ENCODE data around the gene MTHFD1L.
"Not testable (repeated sequence)": the region's sequence is repeated elsewhere in the genome, so short reads cannot be mapped to it uniquely, and the experiment has no call there.

The MTHFD1L gene

GRCh38 chr6:151021896-151022295, 156.4 kb downstream of the MTHFD1L start:
- DNase-seq = no peak

- DNase-seq = no peak
Observed at GRCh38 chr6:151022492-151022891, 157.0 kb downstream of the MTHFD1L start.

GRCh38 chr6:151023342-151023741, 157.8 kb downstream of the MTHFD1L start:
- DNase-seq = no peak

GRCh38 chr6:151024597-151024996, 159.1 kb downstream of the MTHFD1L start:
- DNase-seq = no peak

GRCh38 chr6:151025076-151025475, 159.6 kb downstream of the MTHFD1L start:
- no peak for DNase-seq

GRCh38 chr6:151026041-151026663, 160.7 kb downstream of the MTHFD1L start:
- DNase-seq = no peak

GRCh38 chr6:151027295-151027747, 161.8 kb downstream of the MTHFD1L start:
- DNase-seq = no peak

- no peak for DNase-seq
Observed at GRCh38 chr6:151027936-151028838, 162.7 kb downstream of the MTHFD1L start.

GRCh38 chr6:151029970-151030369, 164.5 kb downstream of the MTHFD1L start:
- no peak for DNase-seq

- no peak for DNase-seq
Observed at GRCh38 chr6:151032034-151032433, 166.5 kb downstream of the MTHFD1L start.

GRCh38 chr6:151034825-151035781, 169.6 kb downstream of the MTHFD1L start:
- no peak for DNase-seq

GRCh38 chr6:151036211-151036721, 170.8 kb downstream of the MTHFD1L start:
- DNase-seq = not testable (repeated sequence)

- no peak for DNase-seq
Observed at GRCh38 chr6:151036869-151037680, 171.6 kb downstream of the MTHFD1L start.

- no peak for DNase-seq
Observed at GRCh38 chr6:151038616-151039015, 173.1 kb downstream of the MTHFD1L start.

GRCh38 chr6:151040888-151041521, 175.5 kb downstream of the MTHFD1L start:
- peak; percentile 88 for DNase-seq

GRCh38 chr6:151041686-151042085, 176.2 kb downstream of the MTHFD1L start:
- no peak for DNase-seq

GRCh38 chr6:151042911-151043330, 177.4 kb downstream of the MTHFD1L start:
- DNase-seq = not testable (repeated sequence)

GRCh38 chr6:151043944-151044343, 178.4 kb downstream of the MTHFD1L start:
- no peak for DNase-seq

GRCh38 chr6:151044465-151045441, 179.3 kb downstream of the MTHFD1L start:
- DNase-seq = no peak
